Kidney (tissue), 14 donors: ENCODE results near the gene TBC1D5. TPM values are rescaled to one million over a fixed set of nuclear protein-coding genes. Genes with fewer than 3 reads are reported as not detected.

ENCODE experiments used
- DNase-seq, 5 donors: peaks; one replicate each; pipeline ENCODE4 v3.0.0-alpha.2; 2013 to 2020
- FAIRE-seq: peaks from 2 replicates; lab custom pipeline; 2012; peaks lifted over from hg19 to GRCh38; lab: Jason Lieb, UNC
- H3K27ac ChIP-seq, 2 donors: one replicate each; pipeline ENCODE4 v1.7.0; 2013; ENCODE audit warnings: low read depth in 2 of 2, low read length in 2 of 2, inconsistent platforms in 1 of 2
- H3K27me3 ChIP-seq: one replicate; pipeline ENCODE4 v1.7.1; 2013; ENCODE audit warnings: low read length, inconsistent platforms; ENCODE audit not compliant: control insufficient read depth, insufficient read depth
- H3K36me3 ChIP-seq, 3 donors: one replicate each; pipeline versions ENCODE4 v1.7.0 to v1.7.1; 2013; ENCODE audit warnings: low read length in 3 of 3, control low read depth in 1 of 3, inconsistent platforms in 1 of 3; ENCODE audit not compliant: insufficient read depth in 3 of 3, control insufficient read depth in 2 of 3
- H3K4me1 ChIP-seq, 3 donors: one replicate each; pipeline versions ENCODE4 v1.7.0 to v1.7.1; 2013; ENCODE audit warnings: low read length in 3 of 3, inconsistent platforms in 1 of 3, low read depth in 1 of 3; ENCODE audit not compliant: control insufficient read depth in 2 of 3, insufficient read depth in 2 of 3
- H3K4me3 ChIP-seq, 3 donors: one replicate each; pipeline versions ENCODE4 v1.7.0 to v1.8.1; 2013; ENCODE audit warnings: low read length in 3 of 3, control low read depth in 1 of 3, inconsistent platforms in 1 of 3
- H3K9ac ChIP-seq, 3 donors: one replicate each; pipeline versions ENCODE4 v1.7.0 to v1.7.1; 2013; ENCODE audit warnings: low read length in 3 of 3, control low read depth in 1 of 3, inconsistent platforms in 1 of 3
- H3K9me3 ChIP-seq, 3 donors: one replicate each; pipeline versions ENCODE4 v1.7.0 to v1.7.1; 2013; ENCODE audit warnings: low read length in 3 of 3, control low read depth in 1 of 3, inconsistent platforms in 1 of 3; ENCODE audit not compliant: control insufficient read depth in 2 of 3, insufficient read depth in 1 of 3
- intact Hi-C: fragments of 100-400 bp; cut with DNase I; formaldehyde crosslinking; loops from one replicate; pipeline ENCODE4 v1.11.1; 2022
- polyA plus RNA-seq: library from polyadenylated mRNA; stranded (reverse); fragments of 350-450 nt; fragmentation: Illumina TruSeq; extraction: RNeasy Lipid Tissue Mini Kit (QIAGEN cat#74804); gene quantifications from one replicate; pipeline ENCODE4 v1.2.3, GENCODE V29; 2014; ENCODE audit warnings: low read depth, low replicate concordance; ENCODE audit not compliant: insufficient read depth
- total RNA-seq: library from RNA; stranded (reverse); fragmentation: NEBNext Ultra II Directional; extraction: Animal tissue kit (Norgen Biotek cat#: 25700); gene quantifications from one replicate; pipeline ENCODE4 v1.2.1, GENCODE V29; 2021
- TF ChIP-seq, protein P1 (sequence below): IDR thresholded peaks from 3 replicates; pipeline ENCODE4 v1.5.1; 2012; ENCODE audit warnings: mild to moderate bottlenecking, moderate library complexity, borderline replicate concordance; ENCODE audit not compliant: insufficient read depth; ENCODE audit errors: extremely low read depth
- donor health status: control.
- donor health status: control.
- donor health status: control.
- donor health status: control.
- donor health status: control.
- donor health status: DM: yes; HTN: yes; CAD: no.
- donor health status: Normal renal cell carcinoma (clear cell type).

TBC1D5 gene
- total and polyA plus RNA-seq, 2 donors from 2014 or later = 9.7 to 77.7 TPM

DNA sequence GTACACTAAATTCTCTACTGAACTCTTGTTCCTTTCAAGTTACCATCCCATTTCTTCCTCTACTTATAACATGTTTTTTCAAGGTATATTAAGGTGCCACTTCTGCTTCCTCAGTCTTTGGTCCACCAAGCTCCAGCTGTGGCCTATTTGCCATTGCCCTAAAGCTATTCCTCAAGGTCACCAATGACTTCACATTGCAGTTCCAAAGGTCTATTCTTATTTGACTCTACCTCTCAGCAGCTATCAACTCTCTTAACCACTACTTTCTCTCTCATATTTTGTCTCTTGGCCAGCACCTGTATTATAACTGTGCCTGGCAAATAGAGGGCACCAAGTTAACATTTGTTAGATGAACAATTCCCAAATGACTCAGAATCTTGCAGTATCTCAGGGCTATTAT lies 503.0 kb downstream of the TBC1D5 start:
- intact Hi-C loops = no loop called here

DNA sequence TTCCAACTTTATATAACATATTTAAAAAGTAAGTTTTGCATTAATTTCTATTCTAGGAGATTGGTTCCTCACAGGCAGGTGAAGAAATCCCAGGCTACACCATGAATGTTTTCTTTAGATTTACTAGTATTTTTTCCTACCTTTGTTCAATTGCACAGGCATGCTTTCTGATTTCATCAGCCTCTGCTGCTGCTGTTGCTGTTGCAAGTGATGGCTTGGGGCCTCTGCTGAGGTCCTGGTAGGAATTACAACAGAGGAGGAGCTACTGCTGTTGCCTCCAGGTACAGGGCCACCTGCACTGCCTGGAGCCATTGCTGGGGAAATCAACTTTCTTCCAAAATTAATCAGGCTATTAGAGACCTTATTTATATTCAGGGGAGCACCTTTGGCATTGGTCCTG lies 504.4 kb downstream of the TBC1D5 start:
- TF ChIP-seq, protein P1, sequence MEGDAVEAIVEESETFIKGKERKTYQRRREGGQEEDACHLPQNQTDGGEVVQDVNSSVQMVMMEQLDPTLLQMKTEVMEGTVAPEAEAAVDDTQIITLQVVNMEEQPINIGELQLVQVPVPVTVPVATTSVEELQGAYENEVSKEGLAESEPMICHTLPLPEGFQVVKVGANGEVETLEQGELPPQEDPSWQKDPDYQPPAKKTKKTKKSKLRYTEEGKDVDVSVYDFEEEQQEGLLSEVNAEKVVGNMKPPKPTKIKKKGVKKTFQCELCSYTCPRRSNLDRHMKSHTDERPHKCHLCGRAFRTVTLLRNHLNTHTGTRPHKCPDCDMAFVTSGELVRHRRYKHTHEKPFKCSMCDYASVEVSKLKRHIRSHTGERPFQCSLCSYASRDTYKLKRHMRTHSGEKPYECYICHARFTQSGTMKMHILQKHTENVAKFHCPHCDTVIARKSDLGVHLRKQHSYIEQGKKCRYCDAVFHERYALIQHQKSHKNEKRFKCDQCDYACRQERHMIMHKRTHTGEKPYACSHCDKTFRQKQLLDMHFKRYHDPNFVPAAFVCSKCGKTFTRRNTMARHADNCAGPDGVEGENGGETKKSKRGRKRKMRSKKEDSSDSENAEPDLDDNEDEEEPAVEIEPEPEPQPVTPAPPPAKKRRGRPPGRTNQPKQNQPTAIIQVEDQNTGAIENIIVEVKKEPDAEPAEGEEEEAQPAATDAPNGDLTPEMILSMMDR = no peak
- peaks cover 0 to 3% (median 0%) of the 10 kb centered on the region in 3 donors for H3K4me1 ChIP-seq
- no peak for DNase-seq
- no peaks in the 10 kb centered on the region for H3K9me3 ChIP-seq
- no peaks in the 10 kb centered on the region for H3K27me3 ChIP-seq
- no peak overlapping the region for H3K27ac ChIP-seq
- no peak for FAIRE-seq
- H3K36me3 ChIP-seq = no peaks in the 10 kb centered on the region
- no peak overlapping the region for H3K9ac ChIP-seq
- H3K4me3 ChIP-seq = no peak overlapping the region
- intact Hi-C loops = no loop called here

More for the DNA sequence above, 503.0 kb downstream of the TBC1D5 start:
- no peaks in the 10 kb centered on the region for H3K9me3 ChIP-seq
- no peak overlapping the region for H3K9ac ChIP-seq
- DNase-seq (no peak), FAIRE-seq (no peak)
- H3K27ac ChIP-seq = no peak overlapping the region
- H3K36me3 ChIP-seq = no peaks in the 10 kb centered on the region
- TF ChIP-seq, protein P1 = no peak
- H3K4me1 ChIP-seq = peaks cover 0 to 3% (median 0%) of the 10 kb centered on the region in 3 donors
- H3K4me3 ChIP-seq = no peak overlapping the region
- H3K27me3 ChIP-seq = no peaks in the 10 kb centered on the region

DNA sequence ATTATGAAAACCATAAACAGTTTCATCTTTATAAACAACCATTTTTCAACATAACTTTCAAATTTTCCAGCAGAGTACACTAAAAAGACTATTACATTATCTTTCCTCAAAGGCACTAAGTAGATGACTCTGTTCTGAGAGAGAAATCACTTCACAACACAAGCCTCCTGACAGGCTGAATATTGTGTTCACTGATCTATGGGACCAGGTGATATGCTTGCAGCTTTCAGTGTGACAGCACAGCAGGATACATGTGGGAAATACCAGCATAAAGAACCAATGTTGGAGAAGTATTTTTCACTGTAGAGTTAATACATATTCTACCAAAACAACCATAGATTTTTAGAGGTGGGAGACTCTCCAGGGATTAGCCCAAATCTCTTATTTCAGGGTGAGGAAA lies 507.1 kb downstream of the TBC1D5 start:
- intact Hi-C loops = no loop called here
- TF ChIP-seq, protein P1 = no peak

DNA sequence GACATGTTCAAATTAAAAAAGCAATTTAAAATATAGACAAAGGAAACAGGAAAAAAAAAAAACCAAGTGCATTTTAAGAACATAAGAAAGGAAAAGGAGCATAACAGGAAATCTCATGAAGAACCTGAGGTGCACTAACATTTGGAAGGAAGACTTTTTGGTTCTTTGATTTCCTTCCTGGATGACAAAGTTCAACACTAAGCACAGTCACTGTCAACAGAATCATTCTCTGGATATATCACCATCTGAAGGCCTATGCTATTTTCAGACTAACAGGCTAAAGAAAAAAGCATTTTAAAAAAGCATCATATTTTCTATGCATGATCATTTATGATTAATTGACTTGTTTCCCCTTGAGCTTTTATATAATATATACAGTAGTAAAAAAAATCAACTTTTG lies 508.0 kb downstream of the TBC1D5 start:
- no peaks in the 10 kb centered on the region for H3K4me1 ChIP-seq
- DNase-seq (peak in 1 of 5 donors; percentile 5), FAIRE-seq (no peak)
- H3K27me3 ChIP-seq = no peaks in the 10 kb centered on the region
- H3K9ac ChIP-seq = no peak overlapping the region
- no peaks in the 10 kb centered on the region for H3K36me3 ChIP-seq
- no peak overlapping the region for H3K27ac ChIP-seq
- no peak overlapping the region for H3K4me3 ChIP-seq
- intact Hi-C loops = no loop called here
- no peaks in the 10 kb centered on the region for H3K9me3 ChIP-seq
- TF ChIP-seq, protein P1 = no peak

More for the DNA sequence above, 507.1 kb downstream of the TBC1D5 start:
- FAIRE-seq (no peak), DNase-seq (no peak)
- Histone ChIP-seq H3K27ac (no peak overlapping the region), H3K9me3 (no peaks in the 10 kb centered on the region), H3K4me3 (no peak overlapping the region), H3K36me3 (no peaks in the 10 kb centered on the region), H3K27me3 (no peaks in the 10 kb centered on the region), H3K4me1 (no peaks in the 10 kb centered on the region), H3K9ac (no peak overlapping the region)
